ENCODE data around the gene ARHGAP21. TPM values are rescaled to one million over a fixed set of nuclear protein-coding genes. Genes with fewer than 3 reads are reported as not detected.

The ARHGAP21 gene
- total RNA-seq, 2 donors from 2014 or later: 38.9 to 44.2 TPM

DNA sequence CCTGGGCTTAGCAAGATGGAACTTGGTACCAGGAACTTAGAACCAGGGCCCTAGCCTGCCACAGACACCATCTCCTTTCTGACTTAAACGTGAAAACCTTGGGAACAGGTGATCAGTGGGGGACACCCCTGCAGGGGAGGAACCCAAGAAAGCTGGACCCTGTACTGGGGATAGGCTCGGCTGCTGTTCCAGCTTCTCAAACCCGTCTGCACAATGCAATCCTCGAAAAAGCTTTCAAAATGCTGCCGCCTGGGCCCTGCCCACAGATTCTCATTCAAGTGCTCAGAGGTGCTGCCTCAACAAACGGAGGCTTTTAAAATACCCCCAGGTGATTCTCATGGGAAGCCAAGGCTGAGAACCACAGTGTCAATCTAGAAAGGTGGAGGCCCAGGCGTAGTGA lies 169.7 kb downstream of the ARHGAP21 start:
- intact Hi-C loops (cut with DNase I): no loop called here
- 63 to 70% methylated on average over 6 to 7 of the region's 7 CpGs for WGBS, 2 donors
- no peak overlapping the region for H3K27ac ChIP-seq
- DNase-seq: no peak
- peaks cover 3% of the 10 kb centered on the region for H3K4me1 ChIP-seq
- no peaks in the 10 kb centered on the region for H3K9me3 ChIP-seq
- H3K4me3 ChIP-seq: no peak overlapping the region
- H3K36me3 ChIP-seq (replicated peaks in 1 of 2; ENCODE audit: insufficient read depth in 1 of 2, low read depth in 2 of 2): no peaks in the 10 kb centered on the region
- no peak for TF ChIP-seq CTCF (IDR thresholded peaks at IDR 0.05)
- TF ChIP-seq POLR2A (IDR thresholded peaks at IDR 0.05): no peak
- ATAC-seq: no peak
- no peaks in the 10 kb centered on the region for H3K27me3 ChIP-seq

- WGBS, 2 donors: 65 to 73% methylated on average over 7 to 10 of the region's 10 CpGs
- no peaks in the 10 kb centered on the region for H3K27me3 ChIP-seq
- no peak for DNase-seq
- ATAC-seq: no peak
- intact Hi-C loops (cut with DNase I): no loop called here
- no peak overlapping the region for H3K27ac ChIP-seq
- no peaks in the 10 kb centered on the region for H3K36me3 ChIP-seq (replicated peaks in 1 of 2; ENCODE audit: insufficient read depth in 1 of 2, low read depth in 2 of 2)
- TF ChIP-seq POLR2A (IDR thresholded peaks at IDR 0.05) (no peak), CTCF (IDR thresholded peaks at IDR 0.05) (no peak)
- H3K4me3 ChIP-seq: no peak overlapping the region
- H3K9me3 ChIP-seq: no peaks in the 10 kb centered on the region
- H3K4me1 ChIP-seq: peaks cover 3% of the 10 kb centered on the region
These were observed 170.6 kb downstream of the ARHGAP21 start for GRCh38 chr10:24553051-24553612.

- no peak overlapping the region for H3K4me3 ChIP-seq
- no peaks in the 10 kb centered on the region for H3K27me3 ChIP-seq
- H3K27ac ChIP-seq: no peak overlapping the region
- peaks cover 3% of the 10 kb centered on the region for H3K4me1 ChIP-seq
- H3K36me3 ChIP-seq (replicated peaks in 1 of 2; ENCODE audit: insufficient read depth in 1 of 2, low read depth in 2 of 2): no peaks in the 10 kb centered on the region
- intact Hi-C loops (cut with DNase I): no loop called here
- WGBS, 2 donors: 46 to 67% methylated on average over 17 to 22 of the region's 22 CpGs
- no peak for TF ChIP-seq POLR2A (IDR thresholded peaks at IDR 0.05)
- peak in 4 of 7 experiments; percentile 17 to 48 (median 32) for TF ChIP-seq CTCF (IDR thresholded peaks at IDR 0.05)
- ATAC-seq (peak; percentile 72), DNase-seq (peak; percentile 69 to 77 (median 73))
- H3K9me3 ChIP-seq: no peaks in the 10 kb centered on the region
These were observed 171.2 kb downstream of the ARHGAP21 start for GRCh38 chr10:24552346-24553016.

DNA sequence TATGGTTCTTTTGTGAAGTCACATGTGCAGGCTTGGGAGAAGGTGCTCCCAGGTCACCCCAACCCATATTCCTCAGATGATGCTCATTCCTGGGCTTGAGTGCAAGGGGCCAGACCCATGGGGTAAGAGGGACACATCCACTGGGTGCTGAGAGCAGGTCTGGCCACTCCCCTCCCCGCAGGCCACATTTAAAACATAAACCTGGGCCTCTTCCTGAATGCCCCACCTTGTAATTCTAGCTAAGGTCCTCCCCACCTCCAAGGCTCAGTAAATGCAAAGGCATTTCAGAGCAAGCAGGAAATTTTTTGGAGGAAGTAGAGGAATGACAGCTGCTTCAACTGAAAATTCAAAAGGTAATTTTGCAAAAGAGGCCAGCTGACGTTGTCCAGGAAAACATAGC lies 172.5 kb downstream of the ARHGAP21 start:
- intact Hi-C loops (cut with DNase I): no loop called here
- Histone ChIP-seq H3K9me3 (no peaks in the 10 kb centered on the region), H3K4me1 (peaks cover 3% of the 10 kb centered on the region), H3K27ac (no peak overlapping the region), H3K36me3 (replicated peaks in 1 of 2; ENCODE audit: insufficient read depth in 1 of 2, low read depth in 2 of 2) (peaks cover 0 to under 1% of the 10 kb centered on the region in 2 donors), H3K27me3 (no peaks in the 10 kb centered on the region), H3K4me3 (no peak overlapping the region)
- DNase-seq (no peak), ATAC-seq (no peak)
- 58 to 77% methylated on average over 2 of the region's 2 CpGs for WGBS, 2 donors
- TF ChIP-seq CTCF (IDR thresholded peaks at IDR 0.05) (no peak), POLR2A (IDR thresholded peaks at IDR 0.05) (no peak)

DNA sequence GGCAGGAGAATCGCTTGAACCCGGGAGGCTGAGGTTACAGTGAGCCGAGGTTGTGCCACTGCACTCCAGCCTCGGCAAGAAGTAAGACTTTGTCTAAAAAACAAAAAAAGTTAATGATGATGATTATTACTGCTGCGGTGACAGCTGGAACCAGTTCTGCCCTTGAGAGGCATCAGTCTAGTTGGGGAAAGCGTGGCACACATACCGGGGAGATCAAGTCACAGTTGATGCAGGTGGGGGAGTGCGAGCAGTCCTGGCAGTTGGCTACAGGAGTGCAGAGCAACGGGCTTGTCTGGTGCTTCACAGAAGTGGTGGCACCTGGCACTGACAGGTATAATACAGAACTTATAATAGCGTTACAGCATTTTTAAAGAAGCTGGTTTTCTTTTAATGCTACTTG lies 173.0 kb downstream of the ARHGAP21 start:
- no peak for DNase-seq
- intact Hi-C loops (cut with DNase I): no loop called here
- Histone ChIP-seq H3K4me1 (peaks cover 3% of the 10 kb centered on the region), H3K36me3 (replicated peaks in 1 of 2; ENCODE audit: insufficient read depth in 1 of 2, low read depth in 2 of 2) (peaks cover 0 to 2% of the 10 kb centered on the region in 2 donors), H3K9me3 (no peaks in the 10 kb centered on the region), H3K4me3 (no peak overlapping the region), H3K27me3 (no peaks in the 10 kb centered on the region), H3K27ac (no peak overlapping the region)
- WGBS, 2 donors: 81 to 84% methylated on average over 10 of the region's 10 CpGs
- TF ChIP-seq CTCF (IDR thresholded peaks at IDR 0.05): no peak
- TF ChIP-seq POLR2A (IDR thresholded peaks at IDR 0.05): no peak
- no peak for ATAC-seq
